GM18519 (cell line): ENCODE measurements around the gene SLC19A1.
"Not testable (repeated sequence)": the region's sequence is repeated elsewhere in the genome, so short reads cannot be mapped to it uniquely, and the experiment has no call there.

Experiments
- ATAC-seq: cut with Tn5 transposase; IDR thresholded peaks from one replicate; pipeline ENCODE4 v1.9.1; 2021; ENCODE audit warnings: mild to moderate bottlenecking, moderate library complexity; ENCODE audit not compliant: unreplicated experiment, low FRiP score

SLC19A1 gene

DNA sequence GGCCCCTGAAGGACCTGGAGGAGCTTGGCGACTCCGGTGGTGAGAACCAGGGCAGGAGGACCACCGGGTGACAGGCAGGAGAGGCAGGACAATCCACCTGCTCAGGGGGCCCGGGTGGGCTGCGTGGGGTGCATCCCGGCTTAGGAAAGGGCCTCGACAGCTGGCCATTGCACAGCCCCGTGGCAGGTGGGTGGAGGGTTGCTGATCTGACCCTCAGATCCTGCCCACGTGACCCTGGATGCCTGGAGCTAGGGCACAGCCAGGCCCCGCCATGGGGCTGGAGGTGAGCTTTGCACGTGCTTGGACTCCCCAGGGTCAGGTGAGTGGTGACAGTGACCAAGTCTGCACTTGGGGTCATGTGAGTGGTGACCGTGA, 35.5 kb upstream of the SLC19A1 start:
- ATAC-seq, result no peak

DNA sequence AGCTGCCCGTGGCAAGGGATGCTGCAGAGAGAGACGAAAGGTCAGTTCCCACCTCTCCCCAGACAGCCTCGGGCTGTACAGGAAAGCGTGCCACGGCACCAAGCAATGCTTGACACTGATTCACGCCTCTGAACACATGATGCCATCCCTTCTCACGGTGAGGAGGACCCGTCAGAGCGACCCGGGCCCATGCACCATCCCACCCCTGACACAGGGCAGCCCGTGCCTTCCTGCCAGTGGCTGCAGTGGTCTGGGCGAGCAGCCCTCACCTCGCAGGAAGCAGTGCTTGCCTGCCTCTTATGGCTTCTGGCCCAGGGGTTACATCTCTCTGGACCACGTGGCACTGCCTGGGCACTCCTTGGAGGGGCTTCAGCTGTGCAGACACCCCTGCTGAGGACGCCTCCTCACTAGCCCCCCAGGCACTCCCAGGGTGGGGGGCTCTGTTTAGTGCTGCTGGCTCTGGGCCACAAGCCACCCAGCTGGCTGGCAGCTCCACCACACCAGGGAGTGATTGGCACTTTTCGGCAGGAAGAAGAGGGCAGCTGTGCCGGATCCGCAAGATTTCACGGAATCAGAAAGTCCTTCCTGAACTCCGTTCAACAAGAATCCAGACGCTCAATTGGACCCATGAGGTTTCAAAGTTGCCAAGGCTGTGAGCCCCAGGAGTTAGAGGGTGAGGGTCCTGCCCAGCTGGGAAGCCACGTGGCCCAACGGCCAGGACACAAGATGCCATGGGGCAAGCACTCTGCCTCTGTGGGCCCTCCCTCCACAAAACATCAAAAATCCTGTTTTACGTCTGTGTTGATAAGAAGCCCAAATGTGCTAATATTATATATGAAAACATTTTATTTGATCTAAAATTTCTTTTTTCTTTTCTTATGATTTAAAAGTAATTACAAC, 34.8 kb upstream of the SLC19A1 start:
- ATAC-seq, result no peak

DNA sequence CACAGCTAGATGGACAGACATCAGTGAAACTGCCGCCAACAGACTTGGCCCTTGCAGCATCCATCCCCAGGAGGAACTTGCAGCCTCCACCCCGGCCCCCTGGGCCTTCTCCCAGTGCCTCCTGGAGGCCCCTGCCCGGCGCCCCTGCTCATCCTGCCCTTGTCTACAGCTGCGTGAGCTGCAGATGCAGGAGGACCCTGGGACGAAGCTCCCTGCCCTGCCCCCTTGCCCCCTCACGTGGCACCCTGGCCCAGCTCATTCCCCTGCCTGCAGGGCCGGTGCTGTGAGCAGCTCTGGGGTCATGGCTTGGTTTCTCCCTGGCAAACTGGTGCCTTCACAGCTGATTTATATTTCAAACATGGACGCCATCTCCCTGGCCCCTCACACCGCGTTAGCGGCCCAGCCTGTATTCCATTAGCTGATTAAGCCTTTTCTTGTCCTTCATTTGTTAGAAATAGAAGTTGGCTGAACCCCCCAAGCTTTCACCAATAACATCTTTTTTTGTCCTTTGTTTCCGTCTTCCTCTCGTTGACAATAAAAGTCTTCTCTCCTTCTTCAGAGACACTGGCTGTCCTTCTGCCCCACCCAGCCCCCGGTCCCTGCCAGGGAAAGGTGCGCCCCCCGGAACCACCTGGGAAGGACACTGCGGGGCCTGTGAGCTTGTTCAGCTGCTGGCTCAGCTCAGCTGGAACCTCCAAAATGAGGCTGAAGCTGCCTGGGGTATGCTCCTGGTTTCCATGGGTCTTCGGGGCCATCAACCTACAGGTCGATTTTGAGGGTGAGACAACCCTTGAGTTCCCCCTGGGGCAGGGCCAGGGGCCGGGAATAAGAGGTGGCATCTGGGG, 34.0 kb upstream of the SLC19A1 start:
- ATAC-seq, result no peak

DNA sequence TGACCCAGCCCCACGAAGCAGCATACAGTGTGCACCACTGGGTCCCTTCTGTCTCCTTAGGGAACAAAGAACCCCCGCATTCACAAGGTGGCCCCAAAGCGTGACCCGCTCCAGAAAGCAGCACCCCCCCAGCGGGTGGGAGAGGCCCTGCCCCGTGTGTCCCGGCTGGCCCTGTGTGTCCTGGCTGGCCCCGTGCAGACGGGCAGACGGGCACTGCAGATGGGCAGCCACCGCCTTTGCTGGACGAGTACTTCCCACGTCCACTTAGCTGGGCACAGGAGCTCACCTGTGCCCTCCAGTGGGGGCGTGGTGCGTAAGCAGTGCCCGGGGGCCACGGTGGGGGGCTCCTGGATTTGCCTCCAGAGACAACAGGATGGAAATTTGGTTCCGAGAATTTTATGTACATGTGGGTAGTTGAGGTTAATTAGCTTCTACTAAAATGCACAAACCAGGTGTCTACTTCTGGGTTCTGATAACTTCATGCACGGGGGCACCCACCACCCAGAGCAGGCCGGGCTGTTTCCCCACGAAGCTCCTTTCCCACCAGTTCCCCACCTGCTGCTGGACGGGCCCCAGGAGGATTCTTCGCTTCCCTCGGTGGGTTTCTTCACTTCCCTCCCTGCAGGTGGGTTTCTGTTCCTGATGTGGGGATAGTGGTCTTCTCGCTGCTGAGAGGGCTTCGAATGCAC, 33.2 kb upstream of the SLC19A1 start:
- no peak for ATAC-seq

DNA sequence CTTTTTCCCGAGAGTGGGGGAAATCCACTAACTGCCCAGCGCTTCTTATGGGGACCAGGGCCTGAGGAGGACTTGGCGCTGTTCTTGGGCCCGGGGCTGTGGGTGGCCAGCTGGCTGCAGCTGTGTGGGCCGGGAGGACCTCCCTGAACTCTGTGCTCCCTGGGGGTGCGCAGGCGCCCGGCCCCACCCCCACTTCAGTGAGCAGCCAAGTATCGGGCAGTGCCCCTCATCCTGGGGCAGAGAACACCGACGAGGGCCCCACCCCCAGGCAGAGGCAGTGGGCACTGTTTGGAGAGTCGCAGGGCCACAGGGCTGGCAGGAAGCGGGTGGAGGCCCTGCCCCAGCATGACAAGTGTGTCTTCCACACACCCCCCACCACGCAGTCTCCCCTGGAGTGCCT, 32.5 kb upstream of the SLC19A1 start:
- ATAC-seq, result no peak

DNA sequence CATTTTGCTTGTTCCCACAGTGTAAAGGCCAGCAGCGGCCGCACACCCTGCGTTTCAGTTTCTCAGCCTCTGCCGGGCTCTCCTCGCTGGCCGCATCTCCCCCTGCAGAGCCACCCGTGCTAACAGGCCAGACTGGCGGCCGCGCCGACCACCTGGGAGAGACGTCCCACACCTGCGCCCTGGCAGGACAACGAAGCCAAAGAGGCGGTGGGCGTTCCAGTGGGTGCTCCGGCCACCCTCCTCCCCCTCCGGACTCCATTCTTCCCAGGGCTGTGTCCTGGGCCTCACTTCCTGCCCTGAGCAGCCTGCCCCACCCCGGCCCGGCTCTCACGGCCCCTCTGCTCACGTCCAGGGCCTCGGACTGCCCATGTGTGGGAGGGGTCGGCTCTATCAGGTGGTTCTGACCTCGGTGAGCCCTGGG, 31.9 kb upstream of the SLC19A1 start:
- no peak for ATAC-seq

DNA sequence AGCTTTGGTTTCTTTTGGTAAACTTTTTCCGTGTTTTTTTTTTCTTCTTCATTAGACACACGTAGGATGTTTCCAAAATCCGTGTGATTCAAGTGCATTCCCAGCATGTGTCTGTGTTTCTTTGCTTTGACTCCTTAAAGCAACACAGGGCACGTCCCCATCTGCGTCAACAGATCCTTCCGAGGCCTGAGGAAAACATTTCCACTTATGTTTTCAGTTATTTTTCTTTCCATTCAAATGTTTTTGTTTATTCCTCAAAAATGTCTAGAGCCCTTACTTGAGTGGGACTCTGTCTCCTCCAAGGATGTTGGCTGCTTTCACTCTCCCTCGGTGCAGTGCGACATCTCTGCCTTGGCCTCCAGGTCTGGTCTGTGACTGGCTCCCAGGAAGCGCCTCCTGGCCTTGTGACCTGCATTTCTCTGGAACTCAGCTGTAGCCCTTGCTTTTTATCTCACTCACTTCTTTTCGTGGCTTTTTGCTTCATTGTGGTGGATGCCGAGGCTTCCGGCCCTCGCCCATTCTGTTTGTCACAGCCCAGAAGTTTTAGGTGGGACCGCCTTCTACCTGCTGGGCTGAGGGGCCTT, 31.3 kb upstream of the SLC19A1 start:
- no peak for ATAC-seq

DNA sequence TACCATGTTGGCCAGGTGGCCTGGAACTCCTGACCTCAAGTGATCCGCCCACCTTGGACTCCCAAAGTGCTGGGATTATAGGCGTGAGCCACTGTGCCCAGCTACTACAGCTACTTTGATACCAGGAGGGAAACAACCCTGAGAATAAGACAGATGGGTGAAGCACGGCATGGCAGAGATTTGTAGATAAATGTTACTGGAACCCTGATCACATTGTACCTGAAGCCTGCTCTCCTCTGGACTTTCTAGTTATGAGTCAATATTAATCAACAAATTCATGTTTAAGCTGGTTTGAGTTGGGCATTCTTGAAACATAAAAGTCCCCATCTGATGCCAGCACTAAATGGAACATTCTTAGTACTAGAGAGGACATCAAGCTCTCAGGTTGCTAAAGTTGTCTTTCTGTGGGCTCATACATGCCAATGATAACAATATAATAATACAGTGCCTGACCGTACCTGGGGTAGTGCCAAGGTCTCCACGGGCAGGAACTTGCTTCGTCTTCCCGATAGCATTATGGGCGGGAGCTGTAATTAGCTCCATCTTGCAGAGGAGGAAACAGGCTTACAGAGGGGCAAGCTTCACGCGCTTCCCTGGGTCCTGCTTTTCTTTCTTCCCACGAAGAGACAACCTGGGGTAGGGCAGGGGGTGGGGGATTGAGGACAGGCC, 30.7 kb upstream of the SLC19A1 start:
- ATAC-seq, result no peak

DNA sequence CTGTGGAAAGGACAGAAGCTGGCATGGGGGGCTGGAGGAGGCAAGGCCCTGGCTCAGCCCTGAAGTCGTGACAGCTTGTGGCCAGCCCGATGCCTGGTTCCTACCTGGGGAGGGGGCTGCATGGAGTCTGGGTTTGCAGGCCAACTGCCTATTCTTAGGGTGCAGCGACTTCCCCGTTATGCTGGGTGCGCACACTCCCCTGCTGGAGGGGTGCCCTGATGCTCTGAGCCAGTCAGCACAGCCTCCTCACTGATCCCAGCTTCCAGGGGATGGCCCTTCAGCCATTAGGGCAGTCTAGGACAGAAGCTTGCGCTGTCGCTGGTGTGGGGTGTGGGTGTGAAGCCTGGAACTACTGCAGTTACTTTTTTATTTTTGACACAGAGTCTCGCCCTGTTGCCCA, 30.0 kb upstream of the SLC19A1 start:
- no peak for ATAC-seq

DNA sequence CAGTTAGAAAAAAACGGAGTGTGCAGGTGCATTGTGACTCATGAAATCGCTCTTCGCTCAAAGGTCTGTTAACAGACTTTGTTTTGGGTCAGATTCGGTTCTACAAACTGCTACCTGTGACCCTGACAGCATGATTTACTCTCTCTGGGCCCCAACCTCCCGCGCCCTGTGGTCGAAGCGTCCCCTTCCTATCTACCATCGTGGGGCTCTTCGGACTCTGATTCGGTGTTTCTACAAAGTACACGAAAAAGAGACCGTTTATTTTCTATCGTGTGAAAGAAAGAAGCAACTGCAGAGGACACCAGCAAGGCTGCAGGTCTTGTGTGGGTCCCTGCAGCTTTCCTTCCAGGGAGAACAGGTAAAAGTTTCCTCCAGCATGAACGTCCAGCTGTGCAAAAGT, 29.4 kb upstream of the SLC19A1 start:
- no peak for ATAC-seq

DNA sequence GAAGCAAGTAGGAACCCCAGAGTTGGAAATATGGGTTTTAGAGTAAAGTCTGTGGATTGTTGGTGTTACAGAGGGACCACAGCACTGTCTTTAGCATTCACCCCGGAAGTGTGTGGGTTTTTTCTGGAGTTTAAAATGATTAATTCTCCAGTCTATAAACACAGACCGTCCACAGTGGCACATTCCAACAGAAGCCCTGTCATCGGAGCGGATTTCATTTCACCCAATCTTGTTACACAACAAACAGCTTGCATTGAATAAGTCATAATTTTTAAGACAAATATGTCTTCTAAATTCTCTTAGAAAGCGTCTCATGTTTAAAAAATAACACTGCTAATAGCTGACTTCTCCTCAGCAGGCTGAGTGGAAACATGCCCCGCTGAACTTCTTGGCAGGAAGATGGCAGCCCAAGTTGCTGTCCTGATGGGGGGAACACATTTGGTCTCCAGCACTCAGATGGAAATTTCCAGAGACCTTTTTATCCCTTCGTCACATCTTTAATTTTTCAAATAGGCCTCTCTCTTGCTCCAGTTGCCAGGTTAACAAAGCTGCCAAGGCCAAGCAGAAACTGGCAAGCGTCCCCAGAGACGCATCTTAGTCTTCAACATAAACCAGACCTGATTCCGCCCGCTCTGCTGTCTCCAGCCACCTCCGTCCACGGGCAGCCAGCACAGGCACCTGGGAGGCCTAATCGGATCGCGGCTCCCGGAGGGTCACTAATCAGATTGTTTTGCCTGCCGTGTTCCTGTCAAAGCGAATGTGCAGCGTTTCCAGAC, 28.8 kb upstream of the SLC19A1 start:
- no peak for ATAC-seq

DNA sequence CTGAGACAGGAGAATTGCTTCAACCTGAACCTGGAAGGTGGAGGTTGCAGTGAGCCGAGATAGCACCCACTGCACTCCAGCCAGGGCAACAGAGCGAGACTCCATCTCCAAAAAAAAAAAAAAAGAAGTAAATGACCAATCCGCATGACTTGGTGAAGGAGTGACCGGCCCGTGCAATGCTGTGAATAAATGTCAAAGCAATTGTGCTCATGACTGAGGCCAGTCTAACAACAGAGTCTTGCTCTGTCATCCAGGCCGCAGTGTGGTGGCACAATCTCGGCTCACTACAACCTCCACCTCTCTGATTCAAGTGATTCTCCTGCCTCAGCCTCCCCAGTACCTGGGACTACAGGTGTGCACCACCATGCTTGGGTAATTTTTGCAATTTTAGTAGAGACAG, 27.8 kb upstream of the SLC19A1 start:
- ATAC-seq, result no peak

DNA sequence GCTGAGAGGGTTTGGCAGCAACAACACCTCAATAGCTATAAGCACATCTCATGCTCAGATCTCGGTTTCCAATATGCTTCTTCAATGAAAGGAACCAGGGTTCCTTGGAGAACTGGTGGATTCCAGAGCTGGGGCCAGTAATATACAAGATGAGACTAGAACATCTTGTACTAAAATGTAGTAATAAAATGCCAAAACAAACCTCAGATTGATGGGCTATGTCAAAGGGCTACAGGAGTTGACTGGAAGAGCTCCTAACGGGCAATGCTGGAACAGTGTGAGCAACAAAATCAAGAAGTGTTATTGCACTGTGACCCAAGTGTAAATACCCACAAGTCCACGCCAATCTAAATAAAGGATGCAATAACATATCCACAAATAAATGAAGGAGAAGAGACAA, 26.1 kb upstream of the SLC19A1 start:
- ATAC-seq, result no peak

DNA sequence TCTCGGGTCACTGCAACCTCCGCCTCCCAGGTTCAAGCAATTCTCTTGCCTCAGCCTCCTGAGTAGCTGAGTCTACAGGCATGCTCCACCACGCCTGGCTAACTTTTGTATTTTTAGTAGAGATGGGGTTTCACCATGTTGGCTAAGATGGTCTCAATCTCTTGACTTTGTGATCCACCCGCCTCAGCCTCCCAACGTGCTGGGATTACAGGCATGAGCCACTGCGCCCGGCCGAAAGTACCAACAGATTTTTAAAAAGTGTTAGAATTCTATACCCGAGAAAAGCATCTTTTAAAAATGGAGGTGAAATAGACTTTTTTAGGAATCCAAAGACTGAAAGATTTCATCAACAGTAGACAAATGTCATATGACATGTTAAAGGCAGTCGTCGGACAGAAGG, 21.9 kb upstream of the SLC19A1 start:
- not testable (repeated sequence) for ATAC-seq

DNA sequence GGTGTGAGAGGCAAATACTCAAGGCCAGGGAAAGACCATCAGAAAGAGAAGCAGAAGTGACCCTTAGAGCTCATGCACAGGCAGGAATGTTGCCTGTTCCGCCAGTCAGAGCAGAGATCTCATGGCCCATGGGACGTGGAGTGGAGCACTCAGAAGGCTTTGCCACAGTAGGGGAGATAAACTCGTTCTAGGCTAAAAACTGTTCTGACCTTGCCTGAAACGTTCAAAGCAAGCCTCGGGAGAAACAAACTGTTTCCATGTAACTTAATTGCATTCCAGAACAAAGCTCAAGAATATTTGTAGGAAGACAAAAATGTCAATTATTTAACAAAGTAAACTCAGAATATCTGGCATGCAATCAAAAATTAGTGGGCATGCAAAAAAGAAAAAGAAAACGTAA, 20.7 kb upstream of the SLC19A1 start:
- ATAC-seq, result no peak

DNA sequence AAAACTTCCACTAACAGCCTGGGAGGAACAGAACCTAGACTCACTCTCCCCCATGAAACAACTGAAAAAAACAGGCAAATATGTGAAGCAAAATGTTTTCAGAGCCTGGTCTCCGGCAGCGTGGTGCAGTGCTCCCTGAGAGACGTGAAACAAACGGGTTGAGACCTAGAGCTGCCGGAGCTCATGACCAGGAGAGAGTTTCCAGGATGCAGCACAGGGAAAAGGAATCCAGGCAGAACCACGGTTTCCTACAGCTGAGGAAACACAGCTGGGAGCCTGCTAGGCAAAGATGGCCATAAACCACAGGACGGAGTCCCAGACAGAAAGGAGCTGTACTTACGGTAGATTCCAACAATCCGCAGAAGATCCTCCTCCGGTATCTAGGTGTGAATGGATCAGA, 20.2 kb upstream of the SLC19A1 start:
- ATAC-seq, result no peak

DNA sequence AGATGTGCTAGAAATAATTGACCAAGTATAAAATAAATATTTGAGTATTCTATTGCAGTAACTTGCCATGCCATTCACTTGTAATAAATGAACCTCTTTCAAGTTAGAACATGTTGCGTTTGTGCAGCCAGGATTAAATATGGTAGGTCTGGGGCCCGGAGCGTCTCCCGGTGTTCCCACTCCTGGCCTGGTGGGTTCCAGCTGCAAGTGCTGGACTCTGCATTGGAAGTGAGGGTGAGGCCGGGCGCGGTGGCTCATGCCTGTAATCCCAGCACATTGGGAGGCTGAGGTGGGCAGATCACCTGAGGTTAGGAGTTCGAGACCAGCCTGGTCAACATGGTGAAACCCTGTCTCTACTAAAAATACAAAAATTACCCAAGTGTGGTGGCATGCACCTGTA, 19.0 kb upstream of the SLC19A1 start:
- ATAC-seq, result not testable (repeated sequence)

DNA sequence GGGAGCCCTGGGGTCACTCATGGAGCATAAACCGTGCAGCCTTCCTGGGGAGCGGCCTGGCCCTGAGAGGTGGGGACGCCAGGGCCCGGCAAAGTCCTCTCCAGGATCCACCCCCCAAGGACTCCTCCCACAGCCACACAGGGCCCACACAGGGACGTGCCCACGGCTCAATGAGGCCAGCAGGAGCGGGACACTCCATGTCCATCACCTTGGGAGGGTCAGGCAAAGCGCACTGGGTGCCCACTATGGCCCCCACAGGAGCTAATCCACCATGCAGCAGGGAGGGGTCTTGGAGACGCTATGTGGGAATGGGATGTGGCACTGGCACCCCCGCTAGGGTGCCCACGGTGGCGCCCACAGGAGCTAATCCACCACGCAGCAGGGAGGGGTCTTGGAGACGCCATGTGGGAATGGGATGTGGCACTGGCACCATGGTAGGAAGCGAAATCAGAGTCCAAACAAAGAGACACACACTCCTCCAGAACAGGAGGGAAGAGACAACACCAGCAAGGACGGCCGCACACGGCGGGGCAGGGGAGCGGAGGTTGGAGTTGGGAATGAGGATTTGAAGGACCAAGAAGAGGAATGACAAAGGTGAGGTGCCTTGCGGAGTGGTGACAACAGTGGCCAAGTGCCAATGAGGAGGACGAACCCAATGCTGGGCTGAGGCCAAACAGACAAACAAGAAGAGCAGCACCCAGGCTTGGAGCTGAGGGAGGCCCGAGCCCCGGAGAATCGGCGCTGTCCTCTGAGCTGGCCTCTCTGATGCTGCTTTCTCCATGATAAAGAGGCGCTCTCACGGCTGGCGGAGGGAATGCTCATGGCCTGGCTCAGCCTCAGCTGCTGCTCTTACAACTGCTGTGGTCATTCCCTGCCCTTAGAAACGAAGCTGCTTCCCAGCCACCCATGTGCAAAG, 18.1 kb upstream of the SLC19A1 start:
- no peak for ATAC-seq
